ENCODE results near the gene ADGRD1. TPM values are rescaled to one million over a fixed set of nuclear protein-coding genes. Genes with fewer than 3 reads are reported as not detected.

Gene ADGRD1
- total and polyA plus RNA-seq, 7 donors, result 0.46 to 22.5 (median 7.2) TPM

- Histone ChIP-seq H3K36me3 (peaks cover 0 to 12% (median 0%) of the 10 kb centered on the region in 4 donors), H3K27me3 (no peaks in the 10 kb centered on the region), H3K9me3 (no peaks in the 10 kb centered on the region), H3K27ac (no peak overlapping the region), H3K4me1 (peaks cover 0 to 37% (median 30%) of the 10 kb centered on the region in 4 donors), H3K4me3 (no peak overlapping the region)
- no peak for TF ChIP-seq CTCF (IDR thresholded peaks at IDR 0.05)
- no peak for TF ChIP-seq EP300 (IDR thresholded peaks at IDR 0.05)
- TF ChIP-seq POLR2AphosphoS5 (IDR thresholded peaks at IDR 0.05), result no peak
- TF ChIP-seq POLR2A (IDR thresholded peaks at IDR 0.05), result no peak
- 85 to 91% methylated on average over 14 of the region's 14 CpGs for WGBS, 2 donors
- intact Hi-C loops (cut with DNase I), result no loop called here
- DNase-seq, result no peak
These were observed 60.6 kb downstream of the ADGRD1 start for GRCh38 chr12:131014343-131014742.

- H3K9me3 ChIP-seq, result no peaks in the 10 kb centered on the region
- intact Hi-C loops (cut with DNase I), result no loop called here
- H3K27ac ChIP-seq, result no peak overlapping the region
- H3K27me3 ChIP-seq, result no peaks in the 10 kb centered on the region
- no peak for DNase-seq
- H3K4me1 ChIP-seq, result peaks cover 0 to 28% (median 18%) of the 10 kb centered on the region in 4 donors
- no peak for TF ChIP-seq EP300 (IDR thresholded peaks at IDR 0.05)
- no peak for TF ChIP-seq CTCF (IDR thresholded peaks at IDR 0.05)
- TF ChIP-seq POLR2AphosphoS5 (IDR thresholded peaks at IDR 0.05), result no peak
- no peak for TF ChIP-seq POLR2A (IDR thresholded peaks at IDR 0.05)
- H3K4me3 ChIP-seq, result no peak overlapping the region
- peaks cover 0 to 12% (median 0%) of the 10 kb centered on the region in 4 donors for H3K36me3 ChIP-seq
- 90 to 91% methylated on average over 15 of the region's 15 CpGs for WGBS, 2 donors
These were observed 62.1 kb downstream of the ADGRD1 start for GRCh38 chr12:131015581-131016337.

- intact Hi-C loops (cut with DNase I), result no loop called here
- Histone ChIP-seq H3K9me3 (no peaks in the 10 kb centered on the region), H3K36me3 (peaks cover 0 to 20% (median 0%) of the 10 kb centered on the region in 4 donors)
These were observed 63.8 kb downstream of the ADGRD1 start for GRCh38 chr12:131017477-131017991.

GRCh38 chr12:131018019-131018620 is 64.4 kb downstream of the ADGRD1 start:
- DNase-seq, result no peak
- H3K9me3 ChIP-seq, result no peaks in the 10 kb centered on the region
- peaks cover 0 to 20% (median 0%) of the 10 kb centered on the region in 4 donors for H3K36me3 ChIP-seq
- no peak overlapping the region for H3K27ac ChIP-seq
- peaks cover 0 to 5% (median 1%) of the 10 kb centered on the region in 4 donors for H3K4me1 ChIP-seq
- intact Hi-C loops (cut with DNase I), result no loop called here
- no peak for TF ChIP-seq POLR2AphosphoS5 (IDR thresholded peaks at IDR 0.05)
- TF ChIP-seq POLR2A (IDR thresholded peaks at IDR 0.05), result no peak
- no peak for TF ChIP-seq CTCF (IDR thresholded peaks at IDR 0.05)
- TF ChIP-seq EP300 (IDR thresholded peaks at IDR 0.05), result no peak
- H3K4me3 ChIP-seq, result no peak overlapping the region
- 76 to 80% methylated on average over 28 of the region's 28 CpGs for WGBS, 2 donors
- no peaks in the 10 kb centered on the region for H3K27me3 ChIP-seq

More at GRCh38 chr12:131017477-131017991, 63.8 kb downstream of the ADGRD1 start:
- no peak overlapping the region for H3K4me3 ChIP-seq
- TF ChIP-seq EP300 (IDR thresholded peaks at IDR 0.05) (no peak), CTCF (IDR thresholded peaks at IDR 0.05) (no peak), POLR2AphosphoS5 (IDR thresholded peaks at IDR 0.05) (no peak), POLR2A (IDR thresholded peaks at IDR 0.05) (no peak)
- no peak overlapping the region for H3K27ac ChIP-seq
- DNase-seq, result no peak
- H3K4me1 ChIP-seq, result peaks cover 0 to 10% (median 5%) of the 10 kb centered on the region in 4 donors
- H3K27me3 ChIP-seq, result no peaks in the 10 kb centered on the region
